Measurements from ENCODE around the gene SOCS7.
"Not testable (repeated sequence)": the region's sequence is repeated elsewhere in the genome, so short reads cannot be mapped to it uniquely, and the experiment has no call there.

SOCS7 gene

DNA sequence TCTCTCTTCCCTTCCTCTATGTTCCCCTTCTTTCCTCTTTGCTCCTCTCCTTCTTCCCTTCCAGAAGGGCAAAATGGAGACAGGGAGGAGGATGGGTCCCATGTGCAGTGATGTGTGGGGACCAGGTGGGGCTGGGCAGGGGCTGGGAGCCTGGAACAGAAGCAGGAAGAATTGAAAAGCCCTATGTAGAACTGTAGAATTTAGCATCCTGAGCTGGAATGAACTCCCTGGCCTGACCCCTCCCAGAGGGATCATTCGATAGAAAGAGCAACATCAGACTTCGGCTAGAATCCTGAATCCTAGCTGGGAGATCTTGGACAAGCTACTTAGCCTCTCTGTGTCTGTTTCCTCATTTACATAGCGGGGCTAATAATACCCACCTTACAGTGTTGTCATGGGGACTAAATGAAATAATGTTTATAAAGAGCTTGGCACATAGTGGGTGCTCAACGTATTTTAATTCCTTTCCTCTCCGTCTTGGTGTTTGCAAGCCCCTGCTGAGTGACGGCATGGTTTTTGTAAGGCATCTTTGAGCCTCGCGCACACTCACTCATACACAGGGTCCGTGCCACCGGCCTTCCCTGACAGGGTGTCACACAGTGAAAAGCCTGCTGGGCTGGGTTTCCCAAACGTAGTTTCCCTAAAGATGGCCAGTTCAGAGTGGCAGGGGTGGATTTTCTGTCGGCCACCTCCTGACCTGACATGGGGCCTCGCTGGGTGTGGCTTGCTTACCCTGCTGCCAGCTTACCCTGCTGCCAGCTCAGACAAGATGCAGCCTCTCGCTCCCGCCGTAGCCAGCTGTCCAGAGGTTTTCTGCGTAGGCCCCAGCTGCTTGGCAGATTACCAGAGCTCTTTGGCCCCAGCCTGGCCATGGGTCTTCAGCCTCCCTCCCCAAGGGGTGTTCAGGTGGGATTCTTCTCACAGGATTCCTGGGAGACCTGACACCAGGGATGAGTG, 70.5 kb downstream of the SOCS7 start:
- no peak for DNase-seq

DNA sequence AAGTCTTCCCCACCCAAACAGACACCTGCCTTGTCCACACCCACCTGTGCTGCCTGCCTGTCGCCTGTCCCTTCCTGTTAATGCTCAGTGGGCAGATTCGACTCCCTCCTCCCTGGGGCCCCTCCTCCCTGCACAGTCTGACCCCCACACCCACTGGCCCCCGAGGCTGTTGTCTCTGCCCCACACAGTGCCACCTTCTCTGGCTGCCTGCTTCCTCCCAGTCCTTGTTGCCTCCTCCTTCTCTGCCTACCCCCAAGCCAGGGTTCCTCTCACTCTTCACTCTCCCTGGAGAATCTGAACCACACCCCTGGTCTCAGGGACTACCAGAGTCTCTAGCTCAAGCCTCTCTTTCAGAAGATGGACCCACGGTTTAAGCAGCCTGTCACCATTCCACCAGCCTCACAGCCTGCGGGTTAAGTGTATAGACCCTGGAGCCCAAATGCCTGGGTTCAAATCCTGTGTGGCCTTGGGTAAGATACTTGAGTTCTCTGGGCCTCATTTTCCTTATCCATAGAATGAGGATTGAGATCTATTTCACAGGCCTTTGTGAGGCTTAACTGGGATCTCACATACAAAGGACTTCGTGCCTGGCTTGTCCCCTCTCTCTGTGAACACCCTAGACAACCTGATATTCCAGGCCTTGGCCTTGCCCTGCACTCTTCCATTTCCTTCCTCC, 72.8 kb downstream of the SOCS7 start:
- no peak for DNase-seq

DNA sequence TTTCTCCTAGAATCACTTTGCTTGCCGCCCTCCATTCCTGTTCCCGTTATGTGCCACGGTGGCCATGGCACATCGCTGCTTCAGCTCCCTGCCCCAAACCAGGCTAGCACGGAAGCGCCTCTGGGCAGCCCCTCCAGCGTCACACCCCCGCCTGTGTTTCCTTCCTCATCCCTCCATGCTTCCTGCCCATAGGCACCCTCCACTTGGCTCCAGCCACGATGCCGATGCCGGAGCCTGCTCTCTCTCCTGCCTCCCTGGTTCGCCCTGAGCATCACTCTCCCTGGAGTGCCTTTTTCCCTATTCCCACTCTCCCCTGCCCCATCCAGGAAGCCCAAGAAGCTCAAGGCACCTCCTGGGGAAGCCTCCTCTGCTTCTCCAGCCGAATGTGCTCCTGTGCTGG, 73.4 kb downstream of the SOCS7 start:
- peak; percentile 48 for DNase-seq

DNA sequence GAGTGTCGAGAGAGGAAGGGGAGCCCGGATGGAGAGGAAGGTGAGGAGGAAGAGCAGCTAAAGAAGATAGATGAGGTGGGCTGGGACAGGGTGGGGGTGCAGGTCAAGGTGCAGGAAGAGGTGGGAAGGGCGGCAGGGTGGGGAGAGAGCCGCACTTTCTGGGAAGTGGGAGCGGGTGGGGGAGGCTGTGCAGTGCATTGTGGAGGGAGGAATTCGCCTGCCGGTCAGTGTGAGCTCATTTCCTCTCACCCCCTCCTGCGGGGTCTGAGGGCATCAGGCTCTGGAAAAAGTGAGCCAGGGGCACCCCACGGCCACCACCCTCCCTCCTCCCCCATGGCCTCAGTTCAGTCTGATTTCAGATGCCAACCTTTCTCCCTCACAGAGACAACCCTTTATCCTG, 74.1 kb downstream of the SOCS7 start:
- no peak for DNase-seq

DNA sequence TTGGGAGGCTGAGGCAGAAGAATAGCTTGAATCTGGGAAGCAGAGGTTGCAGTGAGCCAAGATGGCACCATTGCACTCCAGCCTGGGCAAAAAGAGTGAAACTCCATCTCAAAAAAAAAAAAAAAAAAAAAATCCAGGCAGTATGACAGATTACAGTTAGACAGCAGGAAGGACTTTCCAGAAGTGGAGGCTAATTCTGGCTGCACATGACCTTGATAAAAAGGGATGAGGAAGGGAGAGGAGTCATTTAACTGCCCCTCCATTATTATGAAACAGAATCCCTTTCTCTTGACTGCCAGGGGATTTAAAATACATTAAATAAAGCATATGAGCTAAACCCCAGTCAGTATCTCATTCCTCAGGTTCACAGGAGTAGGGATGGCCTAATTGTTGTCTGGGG, 74.8 kb downstream of the SOCS7 start:
- no peak for DNase-seq

DNA sequence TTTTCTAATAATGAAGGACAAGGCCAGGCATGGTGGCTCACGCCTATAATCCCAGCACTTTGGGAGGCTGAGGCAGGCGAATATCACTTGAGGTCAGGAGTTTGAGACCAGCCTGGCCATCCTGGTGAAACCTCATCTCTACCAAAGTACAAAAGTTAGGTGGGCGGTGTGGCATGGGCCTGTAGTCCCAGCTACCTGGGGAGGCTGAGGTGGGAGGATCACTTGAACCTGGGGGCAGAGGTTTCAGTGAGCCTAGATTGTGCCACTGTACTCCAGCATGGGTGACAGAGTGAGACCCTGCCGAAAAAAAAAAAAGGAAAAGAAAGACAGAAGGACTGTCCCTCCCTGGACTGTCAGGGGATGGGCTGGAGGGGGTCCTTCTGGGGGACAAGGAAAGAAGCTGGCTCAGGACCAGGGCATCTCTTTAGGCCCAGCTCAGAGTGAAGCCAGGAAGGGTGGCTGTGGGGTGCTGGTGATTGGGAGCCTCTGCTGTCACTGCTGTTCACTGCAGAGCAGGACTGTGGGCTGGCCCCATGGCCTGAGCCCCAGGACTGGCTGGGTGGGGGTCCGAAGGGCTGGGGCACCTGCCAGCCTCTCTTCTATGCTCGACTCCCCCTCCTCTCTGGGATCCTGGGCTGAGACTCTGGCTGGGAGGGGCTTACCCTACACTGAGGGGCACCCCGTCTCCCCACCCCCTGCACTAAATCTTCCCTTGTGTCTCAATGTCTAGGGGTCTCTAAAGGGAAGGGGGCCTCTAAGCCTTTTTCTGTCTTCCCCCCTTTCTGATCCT, 75.7 kb downstream of the SOCS7 start:
- DNase-seq: no peak

DNA sequence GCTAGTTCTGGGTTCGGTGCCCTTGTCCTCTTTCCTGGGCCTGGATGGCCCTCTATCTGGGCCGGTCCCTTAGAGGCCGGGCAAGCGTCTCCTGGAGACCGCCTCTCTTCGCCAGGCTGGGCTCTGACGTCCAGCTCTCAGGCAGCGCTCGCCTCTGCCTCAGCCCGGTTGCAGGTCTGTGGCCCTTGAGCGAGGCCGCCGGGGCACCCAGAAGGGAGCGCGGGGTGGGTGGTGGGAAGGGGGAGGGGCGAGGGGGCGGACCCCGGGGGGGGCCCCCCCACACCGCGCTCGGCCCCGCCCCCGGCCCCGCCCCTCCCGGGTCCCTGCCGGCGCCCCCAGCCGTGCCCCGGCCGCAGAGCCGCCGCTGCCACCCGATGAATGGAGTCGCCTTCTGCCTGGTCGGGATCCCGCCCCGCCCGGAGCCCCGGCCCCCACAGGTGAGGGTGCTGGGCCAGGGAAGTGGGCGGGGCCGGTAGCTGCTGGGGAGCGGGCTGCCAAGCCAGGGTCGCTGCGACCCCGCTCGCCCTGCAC, 76.5 kb downstream of the SOCS7 start, which contains the start of gene ARHGAP23:
Gene ARHGAP23, plus strand, starts transcription at position 353 of the 531 bp plus-strand sequence. Its CDS starts 22 bp downstream, at position 375.
- DNase-seq: peak; percentile 18

DNA sequence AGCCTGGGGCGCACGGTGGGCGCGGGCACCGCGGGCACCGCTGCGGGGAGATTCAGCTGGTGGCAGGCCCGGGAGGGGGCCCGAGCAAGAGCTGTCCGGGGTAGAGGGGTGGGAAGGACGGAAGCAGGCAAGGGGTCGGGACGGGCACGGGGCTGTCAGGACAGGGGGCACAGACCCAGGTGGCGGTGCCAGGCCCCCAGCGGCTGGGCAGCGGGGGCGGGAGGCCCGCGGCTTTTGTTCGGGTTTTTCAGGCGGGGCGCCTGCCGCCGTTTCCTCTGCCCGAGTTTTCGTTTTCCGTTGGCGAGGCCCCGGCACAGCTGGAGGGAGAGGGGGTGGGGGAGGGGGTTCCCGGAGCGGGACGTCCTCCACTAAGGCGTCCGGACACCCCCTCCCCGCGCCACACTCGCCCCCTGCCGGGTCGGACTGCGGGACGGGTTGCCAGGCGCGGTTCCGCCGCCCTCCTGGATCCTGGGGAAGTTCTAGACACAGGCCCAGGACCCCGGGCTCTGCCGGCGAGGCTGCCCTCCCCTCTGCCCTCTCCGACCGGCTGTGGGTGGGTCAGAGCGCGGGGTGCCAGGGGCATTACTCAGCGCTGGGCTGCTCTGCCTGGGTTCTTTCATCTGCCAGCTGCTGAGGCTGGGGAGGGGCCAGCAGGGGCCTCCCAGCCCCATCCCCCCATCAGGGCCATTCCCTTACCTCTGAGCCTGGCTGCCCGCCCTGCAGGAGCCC, 77.2 kb downstream of the SOCS7 start:
- DNase-seq: peak; percentile 18

DNA sequence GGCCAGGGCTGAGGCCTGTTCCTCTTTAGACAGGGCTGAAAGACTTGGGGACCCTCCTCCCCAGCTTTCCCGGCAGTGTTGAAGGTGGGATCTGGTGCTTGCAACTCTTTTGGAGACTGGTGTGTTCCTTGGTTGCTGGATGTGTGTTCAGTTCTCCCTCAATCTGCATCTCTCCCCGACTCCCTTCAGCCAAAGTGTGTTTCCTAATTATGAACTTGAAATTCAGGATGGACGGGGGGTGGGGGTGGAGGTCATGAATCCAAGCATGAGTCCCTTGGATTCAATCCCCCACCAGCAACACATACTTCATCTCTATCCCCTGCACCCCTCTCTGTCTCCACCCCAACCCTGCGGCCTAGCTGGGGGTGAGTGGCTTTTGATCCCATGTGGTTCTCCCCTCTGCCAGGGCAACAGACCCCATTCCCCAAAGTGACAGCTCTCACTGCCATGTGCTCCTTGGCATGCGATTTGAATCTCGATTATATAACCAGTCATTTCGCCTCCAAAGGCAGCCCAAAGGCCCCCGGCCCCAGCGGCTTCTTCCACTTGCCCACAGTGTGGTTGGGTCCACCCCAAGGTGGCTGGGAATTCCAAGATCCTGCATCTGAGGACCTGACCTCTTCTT, 77.9 kb downstream of the SOCS7 start:
- DNase-seq: no peak

DNA sequence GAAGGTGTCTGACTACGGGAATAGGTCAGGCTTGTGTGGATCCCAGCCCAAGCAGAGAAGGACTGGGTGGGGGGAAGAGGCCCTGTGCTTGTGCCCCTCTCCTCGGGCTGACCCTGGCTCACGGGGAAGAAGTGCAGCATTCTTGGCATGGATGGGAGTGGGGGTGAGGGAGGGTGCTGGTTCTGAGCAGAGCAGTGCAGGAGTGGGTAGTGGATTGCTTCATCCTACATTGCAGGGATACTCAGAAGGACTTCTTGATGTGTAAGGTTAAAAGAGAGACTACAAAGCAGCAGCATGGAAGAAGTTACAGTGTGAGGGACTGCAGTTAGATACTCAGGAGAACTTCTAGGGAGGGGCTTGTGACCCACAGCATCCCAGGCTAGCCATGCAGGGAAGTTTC, 78.7 kb downstream of the SOCS7 start:
- no peak for DNase-seq

DNA sequence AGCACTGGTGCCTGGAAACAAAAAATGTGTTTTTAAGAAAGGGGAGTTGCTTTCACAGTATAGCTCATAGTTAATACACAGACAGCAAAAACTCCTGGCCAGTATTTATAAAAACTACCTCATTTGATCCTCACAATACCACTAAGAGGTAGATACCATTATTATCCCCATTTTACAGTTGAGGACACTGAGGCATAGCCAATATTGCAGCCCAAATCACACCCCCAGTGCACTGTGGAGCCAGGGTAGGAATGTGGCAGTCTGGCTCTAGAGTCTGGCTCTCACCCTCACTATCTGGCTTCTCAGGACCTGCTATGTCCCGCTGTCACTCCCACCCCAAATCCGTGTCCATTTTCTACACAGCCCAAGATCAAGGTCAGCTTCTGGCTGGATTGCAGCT, 79.2 kb downstream of the SOCS7 start:
- DNase-seq: no peak

DNA sequence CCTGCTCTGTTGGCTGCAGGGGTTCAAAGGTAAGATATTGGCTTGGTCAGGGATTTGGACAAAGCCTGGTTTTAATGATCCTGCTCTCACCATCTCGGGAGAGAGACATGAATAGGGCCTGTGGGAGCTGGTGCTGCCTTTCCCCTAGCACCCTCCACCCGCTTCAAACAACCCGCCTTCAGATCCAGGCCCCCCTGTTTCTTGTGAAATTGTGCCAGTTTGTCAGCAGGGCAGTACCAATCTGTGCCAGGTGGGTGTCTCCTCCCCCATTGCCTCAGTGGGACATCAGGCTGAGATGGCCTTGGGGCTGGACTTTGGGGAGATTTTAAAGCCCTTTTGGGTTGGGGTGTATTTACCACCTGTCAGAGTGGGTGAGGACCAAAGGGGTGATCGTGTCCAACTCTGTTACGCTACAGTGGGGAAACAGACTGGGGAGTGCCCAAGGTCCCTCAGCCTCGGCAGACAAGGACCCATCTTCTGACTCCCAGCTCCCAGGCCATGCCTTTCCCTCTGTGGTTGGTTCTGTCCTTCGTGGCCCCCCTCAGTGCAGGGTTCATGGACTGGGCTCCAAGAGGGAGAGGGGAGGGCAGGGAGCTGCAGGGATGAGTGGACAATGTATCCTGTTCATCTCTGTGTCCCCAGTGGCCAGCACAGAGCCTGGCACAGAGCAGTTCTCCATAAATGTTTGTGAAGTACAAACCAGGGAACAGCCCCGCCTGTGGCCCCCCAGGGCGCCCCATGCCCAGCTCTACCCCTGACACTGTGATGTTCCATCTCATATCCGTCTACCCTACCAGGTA, 79.9 kb downstream of the SOCS7 start:
- DNase-seq: no peak

DNA sequence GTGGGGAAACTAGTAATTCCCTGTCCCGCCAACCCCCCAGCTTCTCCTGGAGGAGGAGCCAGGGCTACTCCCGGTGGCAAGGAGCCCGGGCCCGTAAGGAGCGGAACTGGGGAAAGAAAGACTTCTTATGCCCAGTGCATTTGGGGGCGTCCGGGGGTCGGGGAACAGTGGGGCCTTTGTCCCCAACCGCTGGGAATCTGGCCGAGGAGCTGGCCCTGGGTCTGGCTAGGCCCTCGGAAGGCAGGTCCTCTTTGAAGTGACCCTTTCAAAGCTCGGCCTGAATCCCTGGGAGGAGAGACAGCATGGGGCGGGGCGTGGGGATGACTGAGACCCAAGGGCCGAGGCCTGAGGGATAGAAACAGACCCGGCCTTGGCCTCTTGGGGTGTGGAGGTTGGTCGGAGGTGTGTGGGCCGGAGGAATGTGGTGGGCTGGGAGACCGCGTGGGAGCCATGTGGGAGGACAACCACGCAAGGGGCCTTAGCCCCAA, 82.6 kb downstream of the SOCS7 start:
- DNase-seq: no peak

DNA sequence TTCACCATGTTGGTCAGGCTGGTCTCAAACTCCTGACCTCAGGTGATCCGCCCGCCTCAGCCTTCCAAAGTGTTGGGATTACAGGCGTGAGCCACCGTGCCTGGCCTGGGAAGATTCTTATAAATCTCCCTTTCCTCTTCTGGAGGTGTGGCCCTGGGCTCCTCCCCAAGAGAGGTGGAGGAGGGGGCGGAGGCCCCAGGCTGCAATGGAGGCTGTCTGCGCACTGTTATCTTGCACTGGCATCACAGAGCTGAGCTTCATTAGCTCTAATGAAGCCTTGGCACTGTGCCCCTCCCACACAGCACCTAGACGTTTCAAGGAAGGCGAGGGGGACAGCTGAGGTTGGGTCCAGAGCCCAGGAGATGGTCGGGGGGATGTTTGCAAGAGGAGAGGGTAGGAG, 84.2 kb downstream of the SOCS7 start:
- no peak for DNase-seq

DNA sequence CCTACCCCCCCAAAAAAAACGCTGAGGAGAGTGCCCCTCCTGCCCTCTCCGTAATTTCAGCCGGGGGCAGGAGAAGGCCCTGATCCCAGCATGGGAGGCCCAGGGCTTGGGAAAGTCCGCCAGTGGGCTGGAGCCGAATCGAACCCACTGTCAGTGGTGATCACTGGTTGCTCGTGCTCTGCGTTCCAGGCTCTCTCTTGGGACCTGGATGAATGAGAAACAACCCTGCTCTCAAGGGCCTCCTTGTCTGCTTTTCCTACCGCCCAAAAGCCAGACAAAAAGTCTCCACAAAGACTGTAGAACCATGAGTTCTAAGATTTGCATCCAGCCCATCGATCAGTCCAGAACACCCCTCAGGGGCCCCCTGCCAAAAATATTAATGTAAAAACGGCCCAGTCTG, 84.7 kb downstream of the SOCS7 start:
- no peak for DNase-seq

DNA sequence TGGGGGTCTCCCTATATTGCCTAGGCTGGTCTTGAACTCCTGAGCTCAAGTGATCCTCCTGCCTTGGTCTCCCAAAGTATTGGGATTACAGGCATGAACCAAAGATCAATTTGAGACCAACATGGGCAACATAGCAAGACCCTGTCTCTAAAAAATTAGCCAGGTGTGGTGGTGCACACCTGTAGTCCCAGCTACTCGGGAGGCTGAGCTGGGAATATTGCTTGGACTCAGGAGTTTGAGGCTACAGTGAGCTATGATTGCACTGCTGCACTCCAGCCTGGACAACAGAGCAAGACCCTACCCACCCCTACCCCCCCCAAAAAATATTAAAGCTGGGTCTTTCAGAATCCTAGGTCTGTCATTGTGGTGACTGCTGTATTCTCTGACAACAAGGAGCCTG, 85.7 kb downstream of the SOCS7 start:
- not testable (repeated sequence) for DNase-seq

DNA sequence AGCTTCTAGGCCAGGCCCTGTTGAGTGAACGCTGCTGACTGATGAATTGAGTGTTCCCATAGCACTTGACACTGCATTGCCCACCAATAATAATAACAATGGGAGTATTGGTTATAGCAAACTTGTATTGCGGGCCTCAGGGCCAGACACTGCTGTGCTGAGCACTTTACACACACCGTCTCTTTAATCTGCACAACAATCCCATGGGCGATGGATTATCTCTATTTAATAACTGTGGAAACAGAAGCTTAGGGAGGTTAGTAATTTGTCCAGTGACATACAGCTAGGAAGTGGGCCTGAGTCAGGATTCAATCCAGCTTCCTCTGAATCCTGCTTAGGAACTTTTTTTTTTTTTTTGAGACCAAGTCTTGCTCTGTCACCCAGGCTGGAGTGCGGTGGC, 87.8 kb downstream of the SOCS7 start:
- DNase-seq: no peak

DNA sequence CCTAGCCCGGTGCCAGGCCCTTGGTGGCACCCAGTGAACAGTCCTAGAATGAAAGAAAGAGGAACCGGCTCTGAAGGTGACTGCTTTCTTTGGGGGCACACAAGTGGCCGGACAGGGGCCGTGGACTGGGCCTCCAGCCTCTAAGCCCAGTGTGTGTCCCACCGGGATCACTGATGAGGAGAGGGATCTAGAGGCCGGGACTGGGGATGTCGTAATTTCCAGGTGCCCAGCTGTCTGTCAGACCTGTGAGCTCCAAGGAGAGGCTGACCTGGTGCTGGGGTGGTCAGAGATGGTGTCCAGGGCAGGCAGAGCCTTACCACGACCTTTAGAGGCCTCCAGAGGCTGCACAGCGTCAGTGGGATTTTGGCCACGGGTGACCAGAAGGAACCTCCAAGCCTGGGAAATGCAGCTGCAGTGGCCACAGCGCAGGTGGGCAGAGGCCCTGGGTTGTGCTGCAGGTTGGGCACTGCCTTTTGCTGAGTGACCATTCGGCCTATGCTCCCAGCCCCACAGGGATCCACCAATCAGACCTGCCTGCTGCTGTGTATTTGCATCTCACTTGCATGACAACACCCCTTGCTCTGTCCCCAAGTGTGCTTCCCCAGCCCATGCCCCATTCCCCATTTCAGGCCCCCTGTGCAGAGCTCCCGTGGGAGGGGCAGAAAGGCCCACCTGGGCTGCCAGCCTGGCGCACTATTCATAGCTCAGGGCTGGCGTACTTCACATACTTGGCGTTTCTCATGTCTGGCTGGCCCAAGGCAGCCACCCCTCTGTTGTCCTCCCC, 89.2 kb downstream of the SOCS7 start:
- no peak for DNase-seq

DNA sequence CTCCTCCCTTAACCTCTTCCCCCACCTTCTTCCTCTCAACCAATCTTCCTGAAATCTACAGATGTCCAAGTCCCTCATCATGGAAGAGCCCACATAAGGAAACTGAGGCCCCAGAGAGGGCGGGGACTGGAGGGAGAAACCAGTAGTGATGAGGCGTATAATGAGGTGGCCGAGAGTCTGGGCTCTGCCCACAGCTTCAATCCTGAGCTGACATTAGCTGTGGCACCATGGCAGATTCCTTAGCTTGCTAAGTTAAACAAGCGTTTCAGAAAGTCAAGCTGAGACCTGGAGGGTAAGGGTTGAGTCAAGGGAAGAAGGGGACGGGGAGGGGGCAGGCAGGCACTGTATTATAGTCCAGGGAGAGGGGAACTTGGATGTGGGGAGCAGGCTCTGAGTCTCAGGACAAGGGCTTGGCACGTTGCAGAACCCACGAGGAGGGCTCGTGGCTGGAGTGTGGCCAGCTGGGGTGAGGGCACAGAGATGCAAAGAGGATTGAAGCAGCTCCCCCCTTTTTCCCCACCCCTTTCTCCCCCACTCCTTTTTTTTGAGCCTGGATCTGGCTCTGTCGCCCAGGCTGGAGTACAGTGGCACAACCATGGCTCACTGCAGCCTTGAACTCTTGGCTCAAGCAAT, 89.9 kb downstream of the SOCS7 start:
- no peak for DNase-seq

DNA sequence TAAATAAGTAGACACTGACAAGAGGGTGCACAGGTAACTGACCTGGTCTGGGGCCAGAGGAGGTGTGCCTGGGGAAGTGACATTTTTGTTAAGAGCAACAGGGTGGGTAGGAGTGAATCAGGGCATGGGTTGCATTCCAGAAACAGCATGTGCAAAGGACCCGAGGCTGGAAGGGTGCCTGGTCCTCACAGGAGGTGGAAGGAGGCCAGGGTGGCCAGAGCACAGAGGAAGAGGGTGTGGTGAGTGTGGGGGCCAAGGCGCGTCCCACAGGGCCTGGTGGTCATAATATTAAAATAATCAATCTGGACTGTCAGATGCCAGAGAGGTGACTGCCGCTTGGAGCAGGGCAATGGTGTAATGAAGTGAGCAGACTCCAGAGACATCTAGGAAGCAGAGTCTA, 90.9 kb downstream of the SOCS7 start:
- DNase-seq: no peak
